ENCODE results near the gene DEPP1. TPM values are rescaled to one million over a fixed set of nuclear protein-coding genes. Genes with fewer than 3 reads are reported as not detected.

DEPP1 gene
- total and polyA plus RNA-seq, 2 of the 13 experiments (the other 11 are each of a cell fraction or from before 2014, with no cell fraction given): 14.8 to 270 TPM

DNA sequence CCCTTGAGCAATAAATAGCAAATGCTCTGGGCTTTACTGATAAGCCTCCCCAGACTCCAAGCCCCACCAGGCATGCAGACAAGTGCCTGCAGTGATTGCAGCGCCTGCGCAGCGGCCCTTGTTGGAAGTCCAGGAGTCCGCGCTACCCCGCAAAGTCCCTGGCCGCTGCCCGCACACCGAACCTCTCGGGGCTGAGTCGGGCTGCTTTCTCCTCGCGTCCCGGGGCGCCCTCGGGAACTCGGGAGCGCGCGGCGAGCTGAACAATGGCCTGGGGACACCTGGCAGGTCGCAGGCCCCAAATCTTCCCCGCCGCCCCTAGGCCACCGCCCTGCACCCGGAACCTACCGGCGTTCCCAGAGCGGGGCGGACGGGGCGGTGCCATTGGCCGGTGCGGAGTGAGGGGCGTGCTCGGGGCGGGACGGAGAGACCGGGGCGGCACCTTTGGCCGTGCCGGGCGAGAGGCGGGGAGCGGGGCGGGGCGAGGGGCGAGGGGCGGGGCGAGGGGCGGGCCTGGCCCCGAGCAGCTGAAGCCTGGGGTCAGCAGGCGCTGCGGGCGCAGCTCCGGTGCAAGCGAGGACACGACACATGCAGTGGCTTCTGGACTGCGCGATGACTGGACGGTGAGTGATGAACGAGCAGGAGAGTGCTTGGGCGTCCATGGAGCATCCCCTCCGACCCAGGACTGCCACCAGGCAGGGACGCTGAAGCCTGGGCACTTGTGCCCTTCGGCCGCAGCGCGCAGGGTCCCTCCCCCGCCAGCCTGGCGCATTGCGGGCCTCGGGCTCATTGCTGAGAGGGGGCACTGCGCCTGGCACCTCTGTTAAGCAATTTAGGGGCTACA is 19.1 kb downstream of the DEPP1 start, which contains the start of gene RASSF4 (continued):
- 0 out of 2 replicates have a peak, but pooled peaks have one; percentile 17 for TF ChIP-seq SOX13 (IDR thresholded peaks at IDR 0.05)
- no peak; a peak in 1 of 4 replicates for TF ChIP-seq SOX13 (CRISPR knock-in tag; conservative IDR thresholded peaks at IDR 0.05 in 1 of 2, IDR thresholded peaks at IDR 0.05 in 1 of 2)
- no peak; the same call in 1 of the 2 replicates for TF ChIP-seq CHCHD3 (CRISPR knock-in tag; IDR thresholded peaks at IDR 0.05)
- 0 out of 2 replicates have a peak, but pooled peaks have one; percentile 14 for TF ChIP-seq PCBP1 (IDR thresholded peaks at IDR 0.05; ENCODE audit: borderline replicate concordance, low read depth, low read length)
- no peak for TF ChIP-seq MLLT10 (CRISPR knock-in tag; IDR thresholded peaks at IDR 0.05)
- TF ChIP-seq, protein P1, sequence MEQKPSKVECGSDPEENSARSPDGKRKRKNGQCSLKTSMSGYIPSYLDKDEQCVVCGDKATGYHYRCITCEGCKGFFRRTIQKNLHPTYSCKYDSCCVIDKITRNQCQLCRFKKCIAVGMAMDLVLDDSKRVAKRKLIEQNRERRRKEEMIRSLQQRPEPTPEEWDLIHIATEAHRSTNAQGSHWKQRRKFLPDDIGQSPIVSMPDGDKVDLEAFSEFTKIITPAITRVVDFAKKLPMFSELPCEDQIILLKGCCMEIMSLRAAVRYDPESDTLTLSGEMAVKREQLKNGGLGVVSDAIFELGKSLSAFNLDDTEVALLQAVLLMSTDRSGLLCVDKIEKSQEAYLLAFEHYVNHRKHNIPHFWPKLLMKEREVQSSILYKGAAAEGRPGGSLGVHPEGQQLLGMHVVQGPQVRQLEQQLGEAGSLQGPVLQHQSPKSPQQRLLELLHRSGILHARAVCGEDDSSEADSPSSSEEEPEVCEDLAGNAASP (CRISPR knock-in tag; IDR thresholded peaks at IDR 0.05; ENCODE audit: borderline replicate concordance): peak; percentile 95; the same call in 1 of the 2 replicates
- 0 out of 2 replicates have a peak, but pooled peaks have one; percentile 32 for TF ChIP-seq MAZ (IDR thresholded peaks at IDR 0.05; ENCODE audit: borderline replicate concordance, low read depth, low read length)
- TF ChIP-seq MAZ (CRISPR knock-in tag; IDR thresholded peaks at IDR 0.05; ENCODE audit: low read depth): peak; percentile 56
- TF ChIP-seq MYC (CRISPR knock-in tag; IDR thresholded peaks at IDR 0.05; ENCODE audit: borderline replicate concordance): peak; percentile 67
- peak; percentile 98 for TF ChIP-seq ZFX (CRISPR knock-in tag; IDR thresholded peaks at IDR 0.05; ENCODE audit: low read depth)
- TF ChIP-seq SAP130 (CRISPR knock-in tag; IDR thresholded peaks at IDR 0.05; ENCODE audit: low read depth): peak; percentile 84
- peak; percentile 53 for TF ChIP-seq ZBTB7B (CRISPR knock-in tag; IDR thresholded peaks at IDR 0.05)
- TF ChIP-seq, protein P2, sequence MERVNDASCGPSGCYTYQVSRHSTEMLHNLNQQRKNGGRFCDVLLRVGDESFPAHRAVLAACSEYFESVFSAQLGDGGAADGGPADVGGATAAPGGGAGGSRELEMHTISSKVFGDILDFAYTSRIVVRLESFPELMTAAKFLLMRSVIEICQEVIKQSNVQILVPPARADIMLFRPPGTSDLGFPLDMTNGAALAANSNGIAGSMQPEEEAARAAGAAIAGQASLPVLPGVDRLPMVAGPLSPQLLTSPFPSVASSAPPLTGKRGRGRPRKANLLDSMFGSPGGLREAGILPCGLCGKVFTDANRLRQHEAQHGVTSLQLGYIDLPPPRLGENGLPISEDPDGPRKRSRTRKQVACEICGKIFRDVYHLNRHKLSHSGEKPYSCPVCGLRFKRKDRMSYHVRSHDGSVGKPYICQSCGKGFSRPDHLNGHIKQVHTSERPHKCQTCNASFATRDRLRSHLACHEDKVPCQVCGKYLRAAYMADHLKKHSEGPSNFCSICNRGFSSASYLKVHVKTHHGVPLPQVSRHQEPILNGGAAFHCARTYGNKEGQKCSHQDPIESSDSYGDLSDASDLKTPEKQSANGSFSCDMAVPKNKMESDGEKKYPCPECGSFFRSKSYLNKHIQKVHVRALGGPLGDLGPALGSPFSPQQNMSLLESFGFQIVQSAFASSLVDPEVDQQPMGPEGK (CRISPR knock-in tag; IDR thresholded peaks at IDR 0.05): peak; percentile 19; the same call in 1 of the 2 replicates
- TF ChIP-seq ELF3 (CRISPR knock-in tag; IDR thresholded peaks at IDR 0.05): peak; percentile 69; the same call in 1 of the 2 replicates
- TF ChIP-seq, protein P3, sequence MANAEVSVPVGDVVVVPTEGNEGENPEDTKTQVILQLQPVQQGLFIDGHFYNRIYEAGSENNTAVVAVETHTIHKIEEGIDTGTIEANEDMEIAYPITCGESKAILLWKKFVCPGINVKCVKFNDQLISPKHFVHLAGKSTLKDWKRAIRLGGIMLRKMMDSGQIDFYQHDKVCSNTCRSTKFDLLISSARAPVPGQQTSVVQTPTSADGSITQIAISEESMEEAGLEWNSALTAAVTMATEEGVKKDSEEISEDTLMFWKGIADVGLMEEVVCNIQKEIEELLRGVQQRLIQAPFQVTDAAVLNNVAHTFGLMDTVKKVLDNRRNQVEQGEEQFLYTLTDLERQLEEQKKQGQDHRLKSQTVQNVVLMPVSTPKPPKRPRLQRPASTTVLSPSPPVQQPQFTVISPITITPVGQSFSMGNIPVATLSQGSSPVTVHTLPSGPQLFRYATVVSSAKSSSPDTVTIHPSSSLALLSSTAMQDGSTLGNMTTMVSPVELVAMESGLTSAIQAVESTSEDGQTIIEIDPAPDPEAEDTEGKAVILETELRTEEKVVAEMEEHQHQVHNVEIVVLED (CRISPR knock-in tag; IDR thresholded peaks at IDR 0.05; ENCODE audit: borderline replicate concordance): peak; percentile 33; the same call in 1 of the 2 replicates
- peak; percentile 55; the same call in 1 of the 2 replicates for TF ChIP-seq KMT2B (CRISPR knock-in tag; IDR thresholded peaks at IDR 0.05)
- TF ChIP-seq, protein P4, sequence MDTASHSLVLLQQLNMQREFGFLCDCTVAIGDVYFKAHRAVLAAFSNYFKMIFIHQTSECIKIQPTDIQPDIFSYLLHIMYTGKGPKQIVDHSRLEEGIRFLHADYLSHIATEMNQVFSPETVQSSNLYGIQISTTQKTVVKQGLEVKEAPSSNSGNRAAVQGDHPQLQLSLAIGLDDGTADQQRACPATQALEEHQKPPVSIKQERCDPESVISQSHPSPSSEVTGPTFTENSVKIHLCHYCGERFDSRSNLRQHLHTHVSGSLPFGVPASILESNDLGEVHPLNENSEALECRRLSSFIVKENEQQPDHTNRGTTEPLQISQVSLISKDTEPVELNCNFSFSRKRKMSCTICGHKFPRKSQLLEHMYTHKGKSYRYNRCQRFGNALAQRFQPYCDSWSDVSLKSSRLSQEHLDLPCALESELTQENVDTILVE (CRISPR knock-in tag; IDR thresholded peaks at IDR 0.05): peak; percentile 70
- TF ChIP-seq TOPORS (CRISPR knock-in tag; IDR thresholded peaks at IDR 0.05): peak; percentile 69; the same call in 1 of the 2 replicates
- peak; percentile 9; the same call in 1 of the 2 replicates for TF ChIP-seq ZBTB8A (CRISPR knock-in tag; IDR thresholded peaks at IDR 0.05; ENCODE audit: borderline replicate concordance, low read depth)
- no peak for TF ChIP-seq TBL1XR1 (IDR thresholded peaks at IDR 0.05; ENCODE audit: borderline replicate concordance, low read length, partially characterized antibody)
- TF ChIP-seq PHF20 (CRISPR knock-in tag; IDR thresholded peaks at IDR 0.05): peak; percentile 74; the same call in 1 of the 2 replicates
- TF ChIP-seq ZNF138 (CRISPR knock-in tag; IDR thresholded peaks at IDR 0.05; ENCODE audit: low read depth): no peak
- peak; percentile 82; the same call in 1 of the 2 replicates for TF ChIP-seq YEATS4 (CRISPR knock-in tag; IDR thresholded peaks at IDR 0.05; ENCODE audit: borderline replicate concordance)
